GM19043 (cell line): Measurements from ENCODE around the gene COL27A1.

Source experiments
- ATAC-seq: cut with Tn5 transposase; IDR thresholded peaks from one replicate; pipeline ENCODE4 v1.9.1; 2021; ENCODE audit warnings: low read depth; ENCODE audit not compliant: unreplicated experiment

The COL27A1 gene

DNA sequence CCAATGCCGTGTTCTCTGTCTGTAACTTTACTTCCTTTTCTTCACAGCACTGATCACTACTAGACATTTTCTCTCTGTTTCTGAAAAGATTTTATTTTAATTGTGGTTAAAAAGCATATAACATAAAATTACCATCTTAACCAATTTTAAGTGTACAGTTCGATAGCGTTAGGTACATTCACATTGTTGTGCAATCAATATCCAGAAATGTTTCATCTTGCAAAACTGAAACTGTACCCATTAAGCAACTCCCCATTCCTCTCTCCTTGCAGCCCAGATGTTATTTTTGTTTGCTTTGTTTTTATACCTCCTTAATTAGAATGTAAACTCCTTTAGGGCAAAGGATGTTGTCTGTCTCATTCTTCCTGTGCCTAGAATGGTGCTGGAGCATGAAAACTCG, 47.5 kb downstream of the COL27A1 start:
- no peak for ATAC-seq

DNA sequence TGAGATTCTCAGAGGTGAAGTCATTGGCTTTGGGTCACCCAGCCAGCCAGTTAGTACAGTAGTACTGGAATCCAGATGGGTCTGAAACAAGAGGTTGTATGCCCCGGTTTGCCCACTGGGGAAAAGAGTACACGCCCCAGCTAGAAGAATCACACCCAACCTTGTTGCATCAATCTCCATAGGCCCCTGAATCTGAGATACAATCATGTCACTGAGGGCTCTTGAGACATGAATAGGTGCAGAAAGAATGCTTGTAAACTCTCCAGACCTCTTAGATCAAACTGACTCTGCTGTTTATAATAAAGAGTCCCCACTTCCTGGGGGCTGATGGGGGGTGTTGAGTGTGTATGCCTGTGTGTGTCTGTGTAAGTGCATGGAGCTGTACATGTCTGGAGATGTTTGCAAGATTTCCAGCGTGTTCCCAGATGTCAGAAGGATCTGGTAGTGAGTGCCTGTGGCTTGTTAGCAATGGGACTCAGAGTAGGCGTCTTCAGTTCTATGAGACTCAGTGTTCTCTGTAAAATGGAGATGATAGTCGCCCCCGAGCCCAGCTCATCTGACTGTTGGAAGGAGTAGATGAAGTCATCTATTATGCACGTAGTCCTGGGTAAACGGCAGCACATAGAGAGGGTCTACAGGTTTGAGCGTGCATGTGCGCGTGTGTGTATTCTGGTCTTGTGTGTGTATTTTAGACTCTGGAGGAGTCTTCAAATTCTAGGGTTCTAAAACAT, 48.2 kb downstream of the COL27A1 start:
- ATAC-seq = no peak

DNA sequence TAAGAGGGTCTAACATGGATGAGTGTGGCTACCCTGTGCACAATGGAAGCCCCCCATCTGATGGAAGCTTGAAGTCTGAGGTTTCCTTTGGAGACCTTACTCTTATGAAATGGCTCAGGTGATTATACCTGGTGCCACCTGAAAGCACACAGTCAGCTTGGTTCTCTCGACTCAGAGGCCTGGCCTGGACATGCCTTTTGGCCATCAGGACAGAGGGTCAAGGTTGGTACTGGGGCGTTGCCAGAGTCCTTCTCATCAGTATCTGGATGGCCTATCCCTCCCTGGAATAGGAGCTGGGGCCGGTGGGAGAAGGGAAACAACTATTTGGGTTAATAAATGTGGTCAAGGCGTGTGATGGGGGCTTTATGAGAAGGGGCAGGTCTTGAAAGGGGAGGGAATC, 48.9 kb downstream of the COL27A1 start:
- ATAC-seq = no peak

DNA sequence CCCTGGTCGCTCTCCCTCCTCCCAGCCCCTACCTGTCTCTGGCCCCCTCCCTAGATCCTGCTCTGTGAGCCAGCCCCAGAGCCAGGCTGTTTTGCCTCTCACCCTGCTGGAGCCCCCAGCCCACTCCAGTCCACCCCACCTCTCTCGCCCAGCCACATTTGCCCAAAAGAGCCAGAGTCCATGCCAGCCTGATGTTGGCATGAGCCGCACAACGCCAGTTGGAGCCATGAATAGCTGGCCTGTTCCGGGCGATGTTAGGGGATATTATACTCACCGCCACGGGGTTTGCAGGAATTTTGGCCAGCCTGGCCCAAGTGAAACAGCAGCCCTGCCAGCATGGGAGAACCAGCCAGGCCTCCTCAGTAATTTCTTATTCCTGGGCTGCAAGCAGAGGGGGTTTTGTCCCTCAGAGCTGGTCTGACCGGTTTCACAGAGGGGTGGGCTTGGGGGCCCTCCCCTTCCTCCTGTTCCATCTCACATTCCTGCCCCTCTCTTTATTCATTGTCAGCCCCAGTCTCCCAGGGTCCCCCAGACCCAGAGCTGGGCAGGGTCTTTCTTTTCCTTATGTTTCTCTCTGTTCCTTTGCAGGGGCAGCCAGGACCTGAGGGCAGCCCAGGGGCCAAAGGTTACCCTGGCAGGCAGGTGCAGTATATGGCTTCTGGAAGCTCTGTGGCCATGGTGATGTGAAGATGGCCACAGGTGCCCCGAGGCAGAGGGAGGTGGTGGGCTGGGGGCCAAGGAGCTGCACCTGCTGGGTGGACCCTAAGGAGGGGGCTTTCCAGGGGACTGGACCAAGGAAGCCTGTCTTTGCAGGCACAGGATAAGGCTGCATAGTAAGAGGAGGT, 50.1 kb downstream of the COL27A1 start:
- no peak for ATAC-seq

DNA sequence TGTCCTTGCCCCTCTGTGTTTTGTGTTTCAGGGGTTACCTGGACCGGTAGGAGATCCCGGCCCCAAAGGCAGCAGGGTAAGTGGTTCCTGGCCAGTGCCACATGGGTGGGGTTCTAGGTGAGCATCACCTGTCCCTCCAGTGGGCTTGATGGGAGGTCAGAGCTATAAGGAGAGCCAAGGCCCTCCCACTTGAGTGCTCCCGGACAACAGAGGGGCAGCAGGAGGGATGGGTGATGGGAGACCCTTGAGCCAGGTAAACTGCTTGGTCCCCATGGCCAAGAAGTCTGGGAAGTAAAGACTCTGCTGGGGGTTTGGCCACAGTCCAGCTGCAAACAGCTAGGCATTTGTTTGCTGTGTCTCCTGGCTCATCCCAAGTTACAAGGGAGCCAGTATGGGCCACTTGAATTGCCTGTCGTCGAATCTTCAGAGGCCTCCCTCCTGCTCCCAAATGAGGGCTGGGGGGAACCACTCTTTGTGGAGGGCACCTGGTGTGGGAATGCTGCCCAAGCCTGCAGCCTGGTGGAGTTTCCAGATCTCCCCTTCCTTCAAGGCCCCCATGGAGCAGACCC, 51.0 kb downstream of the COL27A1 start:
- ATAC-seq = no peak

DNA sequence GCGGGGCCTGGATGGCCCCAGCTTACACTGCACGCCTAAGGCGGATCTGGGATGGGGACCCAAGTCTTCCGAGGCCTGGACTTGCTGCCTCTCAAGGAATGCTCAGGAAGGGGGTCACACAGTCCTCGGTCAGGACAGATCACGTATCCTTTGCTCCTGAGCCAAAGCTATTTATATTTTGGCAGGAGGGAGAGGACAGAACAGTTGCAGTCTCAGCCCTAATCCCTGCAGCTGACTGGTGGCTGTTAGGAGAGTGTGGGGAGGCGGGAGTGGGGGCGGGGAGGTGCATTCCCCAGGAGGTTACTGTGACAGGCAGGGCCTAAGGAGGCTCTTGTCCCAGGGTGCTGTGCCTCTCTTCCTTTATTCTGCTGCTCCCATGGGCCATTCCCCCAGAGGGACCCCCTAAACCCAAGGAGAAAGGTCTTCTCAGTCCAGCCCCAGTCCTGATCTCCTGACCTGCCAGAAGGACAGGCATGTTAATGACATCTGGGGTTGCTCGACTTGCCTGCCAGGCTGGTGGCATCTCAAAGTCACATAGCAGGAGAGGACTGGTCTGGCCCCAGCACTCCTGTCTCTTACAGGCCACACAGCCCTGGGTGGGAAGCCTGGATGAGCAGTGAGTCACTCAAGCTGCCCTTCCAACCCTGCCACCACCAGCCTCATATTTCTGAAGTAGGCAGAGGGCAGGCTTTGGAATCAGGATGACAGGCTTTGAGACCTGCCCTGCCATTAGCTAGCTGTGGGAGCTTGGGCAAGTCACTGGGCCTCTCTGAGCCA, 51.9 kb downstream of the COL27A1 start:
- ATAC-seq = no peak

DNA sequence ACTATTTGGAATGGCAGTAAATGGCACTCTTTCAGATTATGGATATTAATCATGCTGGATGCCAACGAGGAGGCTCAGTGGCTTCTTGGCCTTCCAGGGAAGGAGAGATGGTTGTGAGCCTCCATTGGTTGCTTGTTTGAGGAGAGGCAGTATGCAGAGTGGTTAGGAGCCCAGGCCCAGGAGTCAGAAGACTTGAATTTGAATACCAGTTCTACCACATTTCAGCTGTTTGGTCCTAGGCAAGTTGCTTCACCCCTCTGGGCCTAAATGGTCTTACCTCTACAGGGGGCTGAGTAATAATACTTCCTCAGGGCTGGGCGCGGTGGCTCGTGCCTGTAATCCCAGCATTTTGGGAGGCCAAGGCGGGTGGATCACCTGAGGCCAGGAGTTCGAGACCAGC, 52.5 kb downstream of the COL27A1 start:
- no peak for ATAC-seq

DNA sequence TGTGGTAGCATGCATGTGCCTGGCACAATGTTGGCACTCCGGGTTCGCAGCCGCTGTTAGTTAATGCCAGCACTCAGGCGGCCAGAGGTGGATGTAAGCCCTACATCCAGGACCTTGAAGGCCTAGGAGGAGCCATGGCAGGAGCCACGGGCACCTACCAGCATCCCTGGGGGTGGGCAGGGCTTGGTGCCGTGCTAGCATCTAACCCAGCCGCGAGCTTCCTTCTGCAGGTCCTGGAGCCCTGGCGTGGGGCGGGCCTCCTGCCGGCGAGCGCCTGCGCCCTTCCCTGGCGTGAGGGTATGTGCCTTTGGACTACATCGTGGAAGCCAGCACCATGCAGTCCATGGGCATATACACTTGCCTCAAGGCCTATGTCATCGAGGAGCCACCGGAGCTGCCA, 53.8 kb downstream of the COL27A1 start:
- no peak for ATAC-seq

DNA sequence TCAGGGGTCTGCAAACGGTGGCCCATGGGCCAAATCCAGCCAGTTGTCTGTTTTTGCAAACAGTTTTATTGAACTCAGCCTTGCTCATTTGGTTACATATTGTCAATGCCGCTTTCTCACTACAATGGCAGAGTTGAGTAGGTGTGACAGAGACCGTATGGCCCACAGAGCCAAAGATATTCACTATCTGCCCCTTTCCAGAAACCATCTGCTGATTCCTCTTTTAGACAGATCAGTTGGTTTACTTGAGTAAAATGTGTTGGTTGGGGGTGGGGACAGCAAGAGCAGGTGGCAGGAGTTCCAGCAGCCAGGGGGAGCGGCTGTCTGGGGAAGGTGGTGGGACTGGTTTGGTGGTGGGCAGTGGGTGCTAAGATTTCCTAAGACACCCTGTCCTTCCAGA, 54.8 kb downstream of the COL27A1 start:
- ATAC-seq = no peak

DNA sequence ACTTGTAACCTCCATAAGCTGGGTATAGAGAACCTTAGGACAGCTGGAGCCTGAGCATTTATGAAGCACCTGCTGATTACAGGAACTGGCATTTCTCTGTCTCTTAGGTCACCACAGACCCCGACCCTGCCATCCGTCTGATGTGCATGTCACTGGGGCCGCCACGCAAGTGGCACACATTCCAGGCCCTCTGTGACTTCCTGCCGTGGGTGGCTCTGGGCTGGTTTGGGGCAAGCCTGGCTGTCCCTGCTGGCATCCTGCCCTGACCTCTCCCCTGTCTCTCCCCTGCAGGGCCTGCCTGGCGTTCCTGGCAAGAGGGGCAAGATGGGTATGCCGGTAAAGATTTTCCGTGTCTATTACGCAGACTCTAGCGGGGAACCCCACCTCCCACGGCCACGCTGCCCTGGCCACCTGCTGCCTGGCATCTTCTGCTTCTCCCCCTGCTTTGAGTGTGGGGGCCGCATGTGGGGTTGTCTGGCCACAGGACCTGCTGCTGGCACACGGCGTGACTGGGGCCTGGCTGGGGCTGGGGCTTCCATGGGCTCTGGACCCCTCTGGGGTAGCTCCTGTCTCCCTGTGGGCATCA, 55.4 kb downstream of the COL27A1 start:
- no peak for ATAC-seq

DNA sequence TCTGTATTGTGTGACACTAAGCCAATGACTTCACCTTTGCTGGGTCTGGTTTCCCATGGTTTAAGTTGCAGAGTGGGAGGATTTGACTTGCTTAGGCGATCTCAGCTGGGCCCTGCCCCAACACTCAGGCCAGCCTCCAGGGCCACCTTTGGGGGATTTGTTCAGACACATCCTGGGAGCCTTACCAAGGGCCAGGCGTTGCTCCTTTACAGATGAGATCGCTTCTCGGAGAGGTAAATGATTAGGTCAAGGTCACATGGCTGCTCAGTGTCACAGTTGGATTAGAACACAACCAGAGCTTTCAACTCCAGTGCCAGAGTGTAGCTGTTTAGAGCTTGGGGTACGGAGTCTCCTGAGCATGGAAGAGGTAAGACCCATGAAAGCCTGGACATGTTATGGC, 57.5 kb downstream of the COL27A1 start:
- no peak for ATAC-seq

DNA sequence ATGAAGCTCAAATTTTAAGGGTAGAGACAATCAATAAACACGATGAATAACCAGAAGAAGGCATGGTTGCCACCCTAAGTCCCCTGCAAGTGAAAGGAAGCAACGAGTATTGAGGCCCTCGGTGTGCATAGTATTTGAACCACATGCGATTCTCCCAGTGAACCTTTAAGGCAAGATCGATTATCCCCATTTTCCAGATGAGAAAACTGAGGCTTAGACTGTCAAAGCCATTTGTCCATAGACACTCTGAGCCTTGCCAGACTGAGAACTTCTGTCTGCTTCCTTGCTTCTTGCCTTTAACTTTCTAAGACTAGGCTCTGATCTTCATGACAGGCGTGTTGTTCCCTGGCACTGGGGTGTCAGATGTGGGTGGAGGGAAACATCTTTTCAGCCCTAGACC, 58.2 kb downstream of the COL27A1 start:
- ATAC-seq = no peak

DNA sequence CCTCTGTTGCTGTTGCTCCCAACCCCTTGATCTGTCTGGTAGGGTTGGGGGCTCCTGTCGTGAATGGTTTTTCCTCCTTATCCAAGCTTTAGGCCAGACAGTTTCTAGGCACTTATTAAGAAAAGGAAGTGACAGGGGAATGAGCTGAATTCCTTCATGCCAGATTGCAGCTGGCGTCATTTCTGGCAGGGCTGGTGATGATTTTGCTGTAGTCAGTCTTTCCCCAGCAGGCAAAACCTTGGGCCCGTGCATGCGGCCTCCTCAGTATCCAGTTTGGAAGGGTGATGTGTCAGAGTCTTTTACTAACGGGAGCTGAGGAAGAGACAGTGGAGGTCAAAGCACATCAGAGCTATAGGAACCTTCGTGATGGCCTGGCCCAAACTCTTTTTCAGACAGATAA, 58.8 kb downstream of the COL27A1 start:
- no peak for ATAC-seq

DNA sequence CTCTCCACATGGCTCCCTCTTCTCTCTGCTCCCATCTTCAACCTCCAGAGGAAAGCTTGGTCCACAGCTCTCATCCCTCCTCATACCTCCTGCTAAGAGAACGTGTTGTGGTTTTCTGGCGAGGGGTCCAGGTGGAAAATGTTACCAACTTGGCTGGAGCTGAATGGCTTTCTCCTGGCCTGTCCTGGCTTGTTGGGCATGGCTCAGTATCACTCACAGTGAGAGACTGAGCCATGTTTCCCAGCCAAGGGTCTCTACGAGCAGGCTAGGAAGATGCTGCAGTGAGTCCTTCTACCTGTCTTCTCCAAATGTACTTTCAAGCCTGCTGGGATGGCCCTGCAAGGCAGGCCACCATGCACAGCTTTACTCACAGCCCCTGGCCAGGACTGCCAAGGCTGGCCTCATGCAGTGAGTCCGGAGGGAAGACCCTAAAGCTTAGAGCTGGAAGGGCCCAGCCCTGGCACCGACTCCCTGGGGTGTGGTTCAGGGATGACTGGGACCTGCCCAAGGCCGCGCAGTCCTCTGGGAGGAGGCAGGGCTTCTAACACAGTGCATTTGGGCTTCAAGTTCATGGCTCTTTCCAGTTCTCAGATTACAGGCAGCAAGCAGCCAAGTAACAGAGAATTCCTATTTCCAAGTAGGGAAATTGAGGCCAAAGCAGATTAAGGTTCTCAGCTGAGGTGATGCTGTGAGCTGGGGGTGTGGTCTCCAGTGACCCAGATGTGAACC, 59.5 kb downstream of the COL27A1 start:
- no peak for ATAC-seq

DNA sequence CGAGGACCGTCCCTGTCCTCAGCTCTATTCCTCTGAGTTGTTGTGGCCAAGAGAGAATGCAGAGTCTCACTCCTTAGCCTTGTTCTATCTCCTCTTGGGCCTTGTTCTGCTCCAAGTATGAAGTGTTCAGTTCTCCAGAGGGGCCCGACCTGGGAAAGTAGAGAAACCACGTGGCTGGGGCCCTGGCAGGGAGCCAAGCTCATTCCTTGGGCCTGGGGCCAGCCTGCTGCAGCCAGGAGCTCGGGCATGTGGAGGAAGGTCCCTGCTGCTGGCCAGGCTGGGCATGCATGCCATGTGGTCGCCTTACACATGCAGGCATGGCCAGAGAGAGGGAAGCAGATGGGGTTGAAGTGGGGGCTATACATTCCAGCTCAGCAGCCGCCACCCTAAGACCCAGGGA, 60.7 kb downstream of the COL27A1 start:
- ATAC-seq = no peak

DNA sequence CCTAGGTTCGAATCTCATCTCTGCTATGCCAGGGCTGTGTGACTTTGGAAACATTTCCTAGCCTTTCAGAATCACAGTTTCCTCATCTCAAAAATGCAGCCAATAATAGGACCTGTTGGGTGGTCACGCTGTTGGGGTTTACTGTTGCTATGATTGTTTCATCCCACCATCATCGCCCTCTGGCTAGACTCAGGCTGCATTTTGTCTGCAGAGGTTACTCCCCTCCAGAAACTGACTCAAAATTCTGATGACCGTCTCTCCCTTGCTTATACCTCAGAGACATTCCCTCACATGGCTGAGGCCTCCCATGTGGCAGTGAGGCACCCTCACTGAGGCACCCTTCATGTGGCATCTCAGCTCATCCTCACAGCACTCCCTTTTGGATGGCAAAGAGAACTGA, 61.6 kb downstream of the COL27A1 start:
- ATAC-seq = no peak

DNA sequence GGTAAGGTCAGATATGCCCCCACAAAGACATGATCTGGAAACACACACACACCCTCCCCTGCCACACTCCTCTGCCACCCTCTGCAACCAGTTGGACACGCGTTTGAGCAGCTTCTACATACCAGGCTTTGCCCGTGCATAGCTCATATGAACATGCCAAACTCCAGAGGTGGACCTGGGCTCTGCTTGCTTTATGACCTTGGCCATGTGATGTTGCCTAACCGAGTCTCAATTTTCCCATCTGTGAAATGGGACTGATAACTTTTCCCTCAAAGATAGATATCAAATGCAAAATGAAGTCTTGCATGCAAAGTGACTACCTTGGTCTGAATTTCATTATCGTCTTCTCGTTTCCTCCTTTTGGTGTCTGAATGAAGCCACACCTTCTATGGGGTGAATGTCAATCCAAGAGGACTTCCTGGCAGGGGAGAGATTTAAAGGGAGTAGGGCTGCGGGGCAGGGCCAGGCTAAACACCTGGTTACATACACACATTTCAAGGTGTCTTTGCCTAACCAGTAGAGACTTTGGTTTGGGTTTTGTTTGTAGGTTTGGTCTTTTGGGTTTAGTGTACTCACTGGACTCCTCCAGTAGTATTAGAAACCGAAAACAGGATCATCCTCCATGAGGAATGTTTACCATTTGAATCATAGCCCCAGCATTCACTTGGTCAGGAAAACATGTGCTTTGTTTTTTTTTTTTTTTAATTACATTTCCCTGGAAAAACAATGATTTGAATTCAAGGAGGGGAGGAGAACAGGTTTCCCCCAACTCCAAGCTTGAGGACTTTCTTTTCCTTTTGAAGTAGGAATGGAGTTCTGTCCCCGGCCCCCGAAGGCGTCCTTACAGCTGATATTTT, 63.2 kb downstream of the COL27A1 start:
- ATAC-seq = no peak

DNA sequence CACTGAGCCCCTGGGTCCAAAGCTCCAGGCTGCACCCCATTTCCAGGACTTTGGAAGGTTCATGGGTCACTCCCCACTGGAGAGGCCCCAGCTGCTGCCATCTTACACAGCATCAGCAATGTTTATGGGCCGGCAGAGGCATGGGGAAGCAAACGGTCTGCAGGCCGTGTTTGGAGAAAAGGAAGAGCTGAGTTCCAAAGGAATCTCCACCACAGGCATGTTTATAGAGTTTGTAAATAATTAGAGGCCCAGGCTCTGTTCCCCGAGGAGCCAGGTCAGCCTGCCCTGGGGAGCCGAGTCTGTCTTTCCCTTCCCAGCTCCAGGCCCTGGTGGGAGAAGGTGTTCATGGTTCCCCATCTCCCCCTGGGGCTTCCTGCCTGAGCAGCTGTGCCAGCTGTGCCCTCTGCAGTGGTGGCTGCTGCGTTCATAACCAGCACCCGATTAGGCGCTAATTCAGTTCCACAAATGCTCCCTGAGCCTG, 64.8 kb downstream of the COL27A1 start:
- ATAC-seq = no peak
